ENCODE measurements around the gene RTN1.

DNA sequence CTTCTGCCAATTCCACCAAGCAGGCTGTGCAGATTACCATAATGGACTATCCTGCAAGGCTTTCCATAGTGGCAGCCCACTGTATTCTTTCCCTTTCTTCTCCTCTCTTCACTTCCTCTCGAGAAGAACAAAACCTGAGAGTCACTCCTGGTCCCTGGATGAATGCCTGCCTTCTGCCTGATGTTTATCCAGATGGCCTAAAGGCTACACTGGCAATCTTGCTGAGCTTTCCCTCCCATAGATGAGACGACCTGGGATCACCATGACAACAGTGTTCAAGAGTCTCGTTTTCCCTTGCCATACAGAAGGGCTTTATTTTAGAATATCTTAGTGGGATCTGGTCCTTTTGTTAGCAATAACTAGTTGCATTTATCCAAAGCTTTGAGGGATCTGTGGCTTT lies 142.3 kb downstream of the RTN1 start:
- no peak for TF ChIP-seq EZH2 (IDR thresholded peaks at IDR 0.05; ENCODE audit: borderline replicate concordance, insufficient read depth, low read depth, low read length, poor library complexity, severe bottlenecking)
- TF ChIP-seq, protein P1, sequence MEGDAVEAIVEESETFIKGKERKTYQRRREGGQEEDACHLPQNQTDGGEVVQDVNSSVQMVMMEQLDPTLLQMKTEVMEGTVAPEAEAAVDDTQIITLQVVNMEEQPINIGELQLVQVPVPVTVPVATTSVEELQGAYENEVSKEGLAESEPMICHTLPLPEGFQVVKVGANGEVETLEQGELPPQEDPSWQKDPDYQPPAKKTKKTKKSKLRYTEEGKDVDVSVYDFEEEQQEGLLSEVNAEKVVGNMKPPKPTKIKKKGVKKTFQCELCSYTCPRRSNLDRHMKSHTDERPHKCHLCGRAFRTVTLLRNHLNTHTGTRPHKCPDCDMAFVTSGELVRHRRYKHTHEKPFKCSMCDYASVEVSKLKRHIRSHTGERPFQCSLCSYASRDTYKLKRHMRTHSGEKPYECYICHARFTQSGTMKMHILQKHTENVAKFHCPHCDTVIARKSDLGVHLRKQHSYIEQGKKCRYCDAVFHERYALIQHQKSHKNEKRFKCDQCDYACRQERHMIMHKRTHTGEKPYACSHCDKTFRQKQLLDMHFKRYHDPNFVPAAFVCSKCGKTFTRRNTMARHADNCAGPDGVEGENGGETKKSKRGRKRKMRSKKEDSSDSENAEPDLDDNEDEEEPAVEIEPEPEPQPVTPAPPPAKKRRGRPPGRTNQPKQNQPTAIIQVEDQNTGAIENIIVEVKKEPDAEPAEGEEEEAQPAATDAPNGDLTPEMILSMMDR (IDR thresholded peaks at IDR 0.05) = no peak
